ENCODE results near the gene SRRM2.

The SRRM2 gene

GRCh38 chr16:2711370-2712062, 40.9 kb upstream of the SRRM2 start:
- Mint-ChIP-seq H3K4me1 (peaks cover 4% of the 10 kb centered on the region), H3K9me3 (no peaks in the 10 kb centered on the region), H3K27ac (no peak overlapping the region), H3K27me3 (no peaks in the 10 kb centered on the region), H3K36me3 (peaks cover 3% of the 10 kb centered on the region), H3K4me3 (no peak overlapping the region)

- H3K27me3 Mint-ChIP-seq = no peaks in the 10 kb centered on the region
- peaks cover 3% of the 10 kb centered on the region for H3K36me3 Mint-ChIP-seq
- H3K4me3 Mint-ChIP-seq = no peak overlapping the region
- peaks cover 4% of the 10 kb centered on the region for H3K4me1 Mint-ChIP-seq
- H3K9me3 Mint-ChIP-seq = no peaks in the 10 kb centered on the region
- no peak overlapping the region for H3K27ac Mint-ChIP-seq
These were observed 40.4 kb upstream of the SRRM2 start for GRCh38 chr16:2712063-2712441.

DNA sequence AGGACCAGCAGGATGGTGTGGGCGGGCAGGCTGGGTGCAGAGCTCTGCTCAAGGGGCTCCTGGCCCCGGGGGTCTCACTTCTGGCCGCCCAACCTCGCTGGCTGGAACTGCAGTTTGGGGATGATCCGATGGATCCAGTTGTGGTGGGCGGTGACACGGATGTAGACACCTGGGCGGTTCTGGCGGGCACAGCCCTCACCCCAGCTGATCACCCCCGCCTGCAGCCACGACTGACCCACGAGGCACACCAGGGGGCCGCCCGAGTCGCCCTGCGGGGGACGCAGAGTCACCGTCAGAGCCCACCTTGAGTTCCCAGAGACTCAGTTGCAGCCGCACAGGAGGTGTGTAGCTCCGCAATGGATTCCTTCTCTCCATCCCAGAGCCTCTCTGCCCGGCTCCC, 39.9 kb upstream of the SRRM2 start:
- peaks cover 3% of the 10 kb centered on the region for H3K36me3 Mint-ChIP-seq
- no peaks in the 10 kb centered on the region for H3K9me3 Mint-ChIP-seq
- H3K27ac Mint-ChIP-seq = no peak overlapping the region
- no peak overlapping the region for H3K4me3 Mint-ChIP-seq
- H3K4me1 Mint-ChIP-seq = peaks cover 4% of the 10 kb centered on the region
- no peaks in the 10 kb centered on the region for H3K27me3 Mint-ChIP-seq

DNA sequence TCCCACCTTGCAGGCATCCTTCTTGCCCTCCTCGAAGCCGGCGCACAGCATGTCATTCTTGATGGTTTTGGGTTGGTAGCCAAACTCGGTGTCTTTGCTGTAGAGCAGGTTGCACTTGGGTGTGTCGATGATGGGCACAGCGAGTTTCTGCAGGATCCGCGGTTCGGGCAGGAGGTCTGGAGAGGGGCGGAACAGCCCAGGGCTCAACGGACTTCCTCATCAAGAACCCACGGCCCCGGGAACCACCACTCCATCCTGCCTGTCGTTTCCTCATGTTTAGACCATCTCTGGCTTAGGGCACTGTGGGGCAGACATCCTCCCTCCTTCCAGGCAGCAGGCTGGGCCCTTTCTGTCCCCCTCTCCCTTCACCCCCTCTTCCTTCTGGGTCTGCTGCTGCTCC, 38.9 kb upstream of the SRRM2 start:
- Mint-ChIP-seq H3K36me3 (peaks cover under 1% of the 10 kb centered on the region), H3K4me3 (no peak overlapping the region), H3K9me3 (no peaks in the 10 kb centered on the region), H3K27me3 (no peaks in the 10 kb centered on the region), H3K4me1 (peaks cover 4% of the 10 kb centered on the region), H3K27ac (no peak overlapping the region)

GRCh38 chr16:2713985-2714774, 38.3 kb upstream of the SRRM2 start:
- Mint-ChIP-seq H3K27me3 (no peaks in the 10 kb centered on the region), H3K4me1 (peaks cover 4% of the 10 kb centered on the region), H3K36me3 (no peaks in the 10 kb centered on the region), H3K4me3 (no peak overlapping the region), H3K27ac (no peak overlapping the region), H3K9me3 (no peaks in the 10 kb centered on the region)

- Mint-ChIP-seq H3K9me3 (no peaks in the 10 kb centered on the region), H3K4me1 (peaks cover 4% of the 10 kb centered on the region), H3K27ac (peak overlapping the region; percentile 41), H3K4me3 (no peak overlapping the region), H3K27me3 (no peaks in the 10 kb centered on the region), H3K36me3 (no peaks in the 10 kb centered on the region)
These were observed 37.4 kb upstream of the SRRM2 start for GRCh38 chr16:2715064-2715463.

DNA sequence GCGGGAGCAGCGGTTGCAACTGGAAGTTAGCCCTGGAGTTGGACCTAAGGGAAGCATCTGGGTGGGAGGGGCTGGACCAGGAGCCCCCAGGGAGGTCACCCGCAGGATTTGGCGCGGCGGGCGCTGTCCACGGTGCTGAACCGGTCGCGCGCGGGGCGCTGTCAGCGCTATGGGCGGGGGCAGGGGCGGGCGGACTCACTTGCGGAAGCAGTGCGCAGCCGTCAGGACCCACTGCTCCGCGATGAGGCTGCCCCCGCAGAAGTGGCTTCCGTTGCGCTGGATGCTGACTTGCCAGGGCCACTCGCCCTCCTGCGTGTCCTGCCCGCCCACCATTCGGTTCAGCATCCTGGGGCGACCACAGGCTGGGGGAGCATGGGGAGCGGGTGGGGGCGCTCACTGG, 36.9 kb upstream of the SRRM2 start:
- Mint-ChIP-seq H3K27me3 (no peaks in the 10 kb centered on the region), H3K4me1 (peaks cover 4% of the 10 kb centered on the region), H3K9me3 (no peaks in the 10 kb centered on the region), H3K36me3 (no peaks in the 10 kb centered on the region), H3K27ac (no peak overlapping the region), H3K4me3 (no peak overlapping the region)

GRCh38 chr16:2715966-2716885, 36.2 kb upstream of the SRRM2 start:
- H3K27ac Mint-ChIP-seq = no peak overlapping the region
- H3K4me1 Mint-ChIP-seq = peaks cover 4% of the 10 kb centered on the region
- no peaks in the 10 kb centered on the region for H3K27me3 Mint-ChIP-seq
- no peaks in the 10 kb centered on the region for H3K9me3 Mint-ChIP-seq
- H3K4me3 Mint-ChIP-seq = no peak overlapping the region
- H3K36me3 Mint-ChIP-seq = no peaks in the 10 kb centered on the region

DNA sequence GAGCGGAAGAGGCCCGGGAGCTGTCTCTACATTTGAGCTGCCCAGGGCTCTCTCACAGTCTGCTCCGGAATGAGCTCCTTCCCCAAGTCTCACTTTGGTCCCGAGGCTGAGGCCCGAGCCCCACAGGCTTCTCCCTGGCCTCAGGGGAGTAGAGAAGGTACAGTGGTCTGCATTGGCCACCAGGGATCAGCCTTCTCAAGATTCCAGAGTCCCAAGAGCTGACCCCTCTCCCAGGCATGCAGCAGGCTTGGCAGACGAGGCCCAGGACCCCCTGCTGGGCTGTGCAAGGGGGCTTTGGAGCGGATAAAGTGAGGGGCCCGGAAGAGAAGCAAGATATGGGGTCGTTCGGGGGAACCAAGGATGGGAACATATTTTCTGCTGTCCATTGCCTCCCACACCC, 35.5 kb upstream of the SRRM2 start:
- Mint-ChIP-seq H3K4me1 (peaks cover 4% of the 10 kb centered on the region), H3K27me3 (no peaks in the 10 kb centered on the region), H3K36me3 (no peaks in the 10 kb centered on the region), H3K4me3 (no peak overlapping the region), H3K9me3 (no peaks in the 10 kb centered on the region), H3K27ac (no peak overlapping the region)

- no peak overlapping the region for H3K4me3 Mint-ChIP-seq
- no peaks in the 10 kb centered on the region for H3K9me3 Mint-ChIP-seq
- no peaks in the 10 kb centered on the region for H3K36me3 Mint-ChIP-seq
These were observed 34.8 kb upstream of the SRRM2 start for GRCh38 chr16:2717383-2718263.

GRCh38 chr16:2719328-2720063, 32.9 kb upstream of the SRRM2 start:
- Mint-ChIP-seq H3K9me3 (no peaks in the 10 kb centered on the region), H3K27me3 (peaks cover 5% of the 10 kb centered on the region), H3K4me3 (no peak overlapping the region), H3K36me3 (no peaks in the 10 kb centered on the region), H3K27ac (no peak overlapping the region), H3K4me1 (peaks cover 4% of the 10 kb centered on the region)

More at GRCh38 chr16:2717383-2718263, 34.8 kb upstream of the SRRM2 start:
- no peaks in the 10 kb centered on the region for H3K27me3 Mint-ChIP-seq
- H3K4me1 Mint-ChIP-seq = peaks cover 4% of the 10 kb centered on the region
- no peak overlapping the region for H3K27ac Mint-ChIP-seq

GRCh38 chr16:2720064-2720457, 32.4 kb upstream of the SRRM2 start, which contains the start of gene PRSS27:
TSS of gene PRSS27 (minus strand) at chr16:2720224. CDS start at chr16:2720160, 64 bp downstream.
- peak within 1 kb of the TSS; percentile 76 for H3K4me3 Mint-ChIP-seq
- H3K36me3 Mint-ChIP-seq = no peaks in the 10 kb centered on the region
- no peaks in the 10 kb centered on the region for H3K9me3 Mint-ChIP-seq
- H3K27ac Mint-ChIP-seq = peak within 1 kb of the TSS; percentile 74
- H3K4me1 Mint-ChIP-seq = peaks cover 1% of the 10 kb centered on the region
- H3K27me3 Mint-ChIP-seq = peaks cover 5% of the 10 kb centered on the region

GRCh38 chr16:2720719-2721633, 31.5 kb upstream of the SRRM2 start:
- peaks cover 10% of the 10 kb centered on the region for H3K27me3 Mint-ChIP-seq
- H3K9me3 Mint-ChIP-seq = no peaks in the 10 kb centered on the region
- peak overlapping the region; percentile 76 for H3K4me3 Mint-ChIP-seq
- H3K27ac Mint-ChIP-seq = peak overlapping the region; percentile 74
- no peaks in the 10 kb centered on the region for H3K36me3 Mint-ChIP-seq
- H3K4me1 Mint-ChIP-seq = no peaks in the 10 kb centered on the region
